BLaER1 (cell line): ENCODE measurements around the gene SLCO4A1.
A peak's percentile ranks its signal among the peaks of the same experiment; 100 is the strongest.

Experiments
- H3K27ac ChIP-seq: shearing (Covaris generic); formaldehyde crosslinking; 2 replicates; pipeline ENCODE4 v1.8.1; 2022
- H3K27me3 ChIP-seq: shearing (Covaris generic); formaldehyde crosslinking; 2 replicates; pipeline ENCODE4 v1.8.1; 2022
- H3K36me3 ChIP-seq: shearing (Covaris generic); formaldehyde crosslinking; 2 replicates; pipeline ENCODE4 v1.8.1; 2022
- H3K4me1 ChIP-seq: shearing (Covaris generic); formaldehyde crosslinking; 2 replicates; pipeline ENCODE4 v1.8.1; 2022
- H3K4me2 ChIP-seq: shearing (Covaris generic); formaldehyde crosslinking; 2 replicates; pipeline ENCODE4 v1.8.1; 2022
- H3K4me3 ChIP-seq: shearing (Covaris generic); formaldehyde crosslinking; 2 replicates; pipeline ENCODE4 v1.8.1; 2022
- H3K9ac ChIP-seq: shearing (Covaris generic); formaldehyde crosslinking; 2 replicates; pipeline ENCODE4 v1.8.1; 2022
- H3K9me3 ChIP-seq: shearing (Covaris generic); formaldehyde crosslinking; 2 replicates; pipeline ENCODE4 v1.8.1; 2022
- H4K20me1 ChIP-seq: shearing (Covaris generic); formaldehyde crosslinking; 2 replicates; pipeline ENCODE4 v1.8.1; 2022
- Cebpa-rat ChIP-seq: shearing (Covaris generic); IDR thresholded peaks from 2 replicates; pipeline ENCODE4 v1.8.1; 2022

SLCO4A1 gene

DNA sequence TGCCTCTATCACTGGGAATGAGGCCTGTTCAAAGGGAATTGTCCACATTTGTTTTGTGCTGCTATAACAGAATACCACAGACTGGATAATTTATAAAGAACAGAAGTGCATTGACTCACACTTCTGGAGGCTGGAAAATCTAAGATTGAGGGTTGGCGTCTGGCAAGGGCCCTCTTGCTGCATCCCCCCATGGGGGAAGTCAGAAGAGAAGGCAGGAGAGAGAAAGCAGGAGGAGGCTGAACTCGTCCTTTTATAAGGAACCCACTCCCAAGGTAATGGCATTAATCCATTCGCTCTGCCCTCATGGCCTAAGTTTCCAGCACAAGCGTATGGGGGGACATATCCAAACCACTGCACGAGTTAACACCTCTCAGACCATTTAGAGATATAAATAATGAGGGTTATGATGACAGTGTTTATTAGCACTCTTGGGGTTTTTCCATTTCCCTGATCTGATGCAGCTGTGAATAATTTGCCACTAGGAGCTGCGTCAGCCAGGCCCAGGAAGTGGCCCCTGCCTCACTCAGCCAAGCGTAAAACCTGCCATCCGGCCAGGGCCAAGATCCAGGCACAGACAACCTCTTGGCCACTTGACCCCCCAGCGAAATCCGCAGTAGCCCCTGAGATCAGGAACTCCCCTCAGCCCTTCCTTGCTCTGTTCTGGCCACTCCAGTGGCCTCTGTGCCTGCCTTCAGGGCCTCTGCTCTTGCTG lies 14.2 kb upstream of the SLCO4A1 start:
- no peaks in the 10 kb centered on the region for H3K36me3 ChIP-seq
- no peaks in the 10 kb centered on the region for H4K20me1 ChIP-seq
- H3K9ac ChIP-seq = peak overlapping the region; percentile 61; the same call in 1 of the 2 replicates
- peak overlapping the region; percentile 86 for H3K4me2 ChIP-seq
- H3K4me1 ChIP-seq = peaks cover 99% of the 10 kb centered on the region
- H3K4me3 ChIP-seq = no peak overlapping the region
- TF ChIP-seq Cebpa-rat = no peak
- H3K9me3 ChIP-seq = no peaks in the 10 kb centered on the region
- peak overlapping the region; percentile 87 for H3K27ac ChIP-seq
- no peaks in the 10 kb centered on the region for H3K27me3 ChIP-seq

DNA sequence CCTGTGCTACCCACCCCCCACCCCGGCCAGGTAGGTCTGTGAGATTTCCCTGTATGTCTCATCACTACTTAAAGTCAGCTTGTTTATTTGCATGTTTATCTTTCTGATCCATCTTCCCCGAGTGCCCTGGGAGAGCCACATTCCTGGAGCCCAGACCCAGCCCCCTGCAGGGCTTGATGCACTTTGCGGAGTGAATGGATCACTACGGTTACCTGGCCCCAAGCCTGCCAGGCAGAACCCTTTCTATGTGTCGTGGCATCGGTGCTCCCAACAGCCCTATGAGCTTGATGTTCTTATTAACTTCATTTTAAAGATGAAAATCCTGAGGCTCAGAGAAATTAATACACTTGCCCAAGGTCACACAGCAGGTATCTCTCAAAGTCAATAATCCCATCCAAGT lies 13.6 kb upstream of the SLCO4A1 start:
- H4K20me1 ChIP-seq = no peaks in the 10 kb centered on the region

DNA sequence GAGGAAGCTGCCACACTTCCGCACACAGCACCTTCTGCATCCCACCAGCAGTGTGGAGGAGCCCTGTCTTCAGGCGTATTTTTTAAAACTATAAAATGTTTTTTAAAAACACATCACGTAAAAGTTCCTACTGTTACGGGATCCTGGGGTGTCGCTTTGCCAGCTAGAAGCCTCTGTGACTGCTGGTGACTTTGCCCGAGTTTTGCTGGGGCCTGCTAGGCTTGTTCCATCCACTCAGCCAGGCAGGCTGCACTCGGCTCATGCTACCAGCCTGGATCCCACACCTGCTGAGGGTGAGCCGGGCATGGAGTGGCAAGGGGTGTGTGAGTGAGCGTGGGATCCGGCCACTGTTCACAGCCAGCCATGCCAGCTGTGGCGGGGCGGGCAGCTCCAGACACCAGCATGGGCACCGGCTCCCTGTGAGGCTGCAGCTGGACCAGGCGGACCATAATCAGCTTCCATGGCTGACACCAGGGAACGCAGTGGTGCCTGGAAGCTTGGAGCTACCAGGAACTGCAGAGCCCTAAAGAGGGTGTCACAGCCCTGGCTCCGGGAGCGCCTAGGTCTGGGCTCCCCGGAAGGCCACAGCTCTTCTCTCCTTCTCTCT lies 12.3 kb upstream of the SLCO4A1 start:
- H3K4me3 ChIP-seq = no peak overlapping the region
- no peaks in the 10 kb centered on the region for H3K9me3 ChIP-seq
- peaks cover 87% of the 10 kb centered on the region for H3K4me1 ChIP-seq
- no peaks in the 10 kb centered on the region for H4K20me1 ChIP-seq
- TF ChIP-seq Cebpa-rat = no peak
- peak overlapping the region; percentile 53 for H3K27ac ChIP-seq
- H3K36me3 ChIP-seq = no peaks in the 10 kb centered on the region
- H3K4me2 ChIP-seq = peak overlapping the region; percentile 70
- peaks cover under 1% of the 10 kb centered on the region; the same call in 1 of the 2 replicates for H3K27me3 ChIP-seq
- peak overlapping the region; percentile 19; the same call in 1 of the 2 replicates for H3K9ac ChIP-seq

More for the DNA sequence above, 13.6 kb upstream of the SLCO4A1 start:
- Histone ChIP-seq H3K36me3 (no peaks in the 10 kb centered on the region), H3K4me2 (peak overlapping the region; percentile 86), H3K27me3 (no peaks in the 10 kb centered on the region), H3K9ac (peak overlapping the region; percentile 61; the same call in 1 of the 2 replicates), H3K27ac (peak overlapping the region; percentile 87), H3K9me3 (no peaks in the 10 kb centered on the region), H3K4me1 (peaks cover 99% of the 10 kb centered on the region), H3K4me3 (no peak overlapping the region)
- TF ChIP-seq Cebpa-rat = no peak

- Histone ChIP-seq H3K27me3 (peaks cover 13% of the 10 kb centered on the region), H3K9ac (no peak overlapping the region), H3K9me3 (no peaks in the 10 kb centered on the region), H4K20me1 (no peaks in the 10 kb centered on the region), H3K4me1 (peaks cover 87% of the 10 kb centered on the region), H3K4me2 (peak overlapping the region; percentile 70), H3K36me3 (no peaks in the 10 kb centered on the region), H3K4me3 (no peak overlapping the region), H3K27ac (peak overlapping the region; percentile 53; the same call in 1 of the 2 replicates)
- no peak for TF ChIP-seq Cebpa-rat
Observed at GRCh38 chr20:62631336-62632308, 10.7 kb upstream of the SLCO4A1 start.

DNA sequence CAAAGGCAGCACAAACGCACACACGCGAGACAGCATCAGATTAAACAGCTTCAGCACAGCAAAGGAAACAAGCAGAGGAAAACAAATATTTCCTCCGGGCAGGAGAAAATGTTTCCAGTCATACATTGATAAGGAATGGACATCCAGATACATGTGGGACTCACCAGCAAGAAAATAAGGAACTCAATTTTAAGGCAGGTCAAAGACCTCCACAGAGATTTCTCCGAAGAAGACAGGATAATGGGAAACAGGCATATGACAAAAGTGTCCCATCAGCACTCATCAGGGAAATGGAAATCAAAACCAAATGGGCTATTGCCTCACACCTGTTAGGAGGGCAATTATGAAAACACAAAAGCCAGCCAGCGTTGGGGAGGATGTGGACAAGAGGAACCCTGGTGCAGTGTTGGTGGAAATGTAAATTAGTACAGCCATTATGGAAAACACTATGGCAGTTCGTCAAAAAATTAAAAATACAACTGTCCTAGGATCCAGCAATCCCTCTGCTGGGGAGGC lies 9.7 kb upstream of the SLCO4A1 start:
- no peak overlapping the region for H3K27ac ChIP-seq
- TF ChIP-seq Cebpa-rat = no peak
- peaks cover 21% of the 10 kb centered on the region for H3K27me3 ChIP-seq
- no peaks in the 10 kb centered on the region for H3K36me3 ChIP-seq
- H3K9me3 ChIP-seq = no peaks in the 10 kb centered on the region
- H3K4me1 ChIP-seq = peaks cover 88% of the 10 kb centered on the region
- H3K4me2 ChIP-seq = peak overlapping the region; percentile 70
- no peak overlapping the region for H3K4me3 ChIP-seq
- H4K20me1 ChIP-seq = no peaks in the 10 kb centered on the region
- H3K9ac ChIP-seq = no peak overlapping the region

GRCh38 chr20:62633598-62634329 lies 8.5 kb upstream of the SLCO4A1 start:
- peaks cover 27% of the 10 kb centered on the region for H3K27me3 ChIP-seq
- H3K4me1 ChIP-seq = peaks cover 77% of the 10 kb centered on the region
- TF ChIP-seq Cebpa-rat = no peak
- no peaks in the 10 kb centered on the region for H3K9me3 ChIP-seq
- no peak overlapping the region; the same call in 1 of the 2 replicates for H3K4me2 ChIP-seq
- H3K4me3 ChIP-seq = no peak overlapping the region
- H3K27ac ChIP-seq = no peak overlapping the region
- H3K9ac ChIP-seq = no peak overlapping the region
- H3K36me3 ChIP-seq = no peaks in the 10 kb centered on the region
- H4K20me1 ChIP-seq = no peaks in the 10 kb centered on the region

DNA sequence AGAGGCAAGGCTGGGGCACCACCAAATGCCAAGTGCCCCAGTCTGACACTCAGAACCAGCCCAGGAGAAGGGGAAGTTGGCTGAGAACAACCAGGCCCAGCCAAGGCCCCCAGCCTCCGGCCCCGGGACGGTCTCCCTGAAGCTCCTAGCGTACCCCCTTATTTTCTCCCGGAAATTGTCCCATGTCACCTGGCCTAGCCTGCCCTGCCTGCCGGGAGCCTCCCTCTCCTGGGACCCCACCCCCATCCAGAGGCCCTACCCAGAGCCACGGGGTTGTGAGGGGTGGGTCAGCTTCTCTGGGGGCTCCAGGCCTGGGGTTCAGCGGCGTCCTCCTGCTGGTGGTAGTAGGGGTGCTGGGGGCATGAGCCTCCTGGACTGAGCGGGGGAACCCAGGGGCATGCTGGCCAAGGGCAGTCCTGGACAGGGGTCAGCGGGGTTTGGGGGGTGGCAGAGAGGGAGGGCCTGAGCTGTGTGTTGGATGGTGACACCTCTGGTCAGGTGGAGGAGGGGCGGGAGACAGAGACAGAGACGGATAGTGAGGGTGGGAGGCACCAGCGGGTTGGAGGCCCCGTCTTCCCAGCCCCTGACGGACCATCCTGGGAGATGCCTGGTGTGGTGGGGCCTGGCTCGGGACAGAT lies 7.9 kb upstream of the SLCO4A1 start:
- H3K4me2 ChIP-seq = no peak overlapping the region; the same call in 1 of the 2 replicates
- no peak overlapping the region for H3K9ac ChIP-seq
- no peak overlapping the region for H3K27ac ChIP-seq
- peaks cover 70% of the 10 kb centered on the region for H3K4me1 ChIP-seq
- H3K27me3 ChIP-seq = peaks cover 30% of the 10 kb centered on the region
- no peak overlapping the region for H3K4me3 ChIP-seq
- TF ChIP-seq Cebpa-rat = no peak
- no peaks in the 10 kb centered on the region for H3K36me3 ChIP-seq
- no peaks in the 10 kb centered on the region for H3K9me3 ChIP-seq
- no peaks in the 10 kb centered on the region for H4K20me1 ChIP-seq

DNA sequence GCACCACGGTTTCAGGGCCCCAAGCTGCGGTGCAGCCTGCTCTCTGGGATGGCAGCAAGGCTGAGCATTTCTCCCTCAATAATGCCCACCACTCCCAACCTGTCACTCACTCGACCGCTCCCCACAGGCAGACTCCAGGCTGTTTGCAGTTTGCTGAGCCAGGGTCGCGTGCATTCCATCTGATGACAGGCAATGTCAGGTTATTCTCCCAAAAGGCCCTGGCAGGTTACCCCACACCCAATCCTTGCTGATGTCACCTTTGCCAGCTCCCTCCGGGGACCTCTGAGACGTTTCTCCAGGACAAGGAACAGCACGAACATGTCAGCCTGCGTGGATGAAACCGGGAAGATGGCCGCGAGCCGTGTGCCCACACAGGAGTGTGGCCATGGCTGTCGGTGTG lies 7.1 kb upstream of the SLCO4A1 start:
- Histone ChIP-seq H3K27me3 (peaks cover 37% of the 10 kb centered on the region), H3K9ac (no peak overlapping the region), H3K4me2 (peak overlapping the region; percentile 80), H3K4me3 (no peak overlapping the region), H4K20me1 (no peaks in the 10 kb centered on the region), H3K9me3 (no peaks in the 10 kb centered on the region), H3K36me3 (no peaks in the 10 kb centered on the region), H3K27ac (no peak overlapping the region), H3K4me1 (peaks cover 63% of the 10 kb centered on the region)
- no peak for TF ChIP-seq Cebpa-rat

- no peaks in the 10 kb centered on the region for H3K36me3 ChIP-seq
- peak overlapping the region; percentile 13; the same call in 1 of the 2 replicates for H3K9ac ChIP-seq
- H3K27me3 ChIP-seq = peaks cover 43% of the 10 kb centered on the region
- no peaks in the 10 kb centered on the region for H4K20me1 ChIP-seq
- peak overlapping the region; percentile 19 for H3K4me3 ChIP-seq
- H3K4me1 ChIP-seq = peaks cover 57% of the 10 kb centered on the region
- peak overlapping the region; percentile 80 for H3K4me2 ChIP-seq
- no peak for TF ChIP-seq Cebpa-rat
- H3K27ac ChIP-seq = peak overlapping the region; percentile 54
- no peaks in the 10 kb centered on the region for H3K9me3 ChIP-seq
Observed at GRCh38 chr20:62635852-62636251, 6.5 kb upstream of the SLCO4A1 start.
